GM18517 (cell line): Measurements from ENCODE around the gene DEAF1.

ENCODE experiments used
- ATAC-seq: cut with Tn5 transposase; IDR thresholded peaks from one replicate; pipeline ENCODE4 v1.9.1; 2021; ENCODE audit warnings: mild to moderate bottlenecking, moderate library complexity; ENCODE audit not compliant: unreplicated experiment

The DEAF1 gene

GRCh38 chr11:597166-597725 lies 97.8 kb downstream of the DEAF1 start:
- no peak for ATAC-seq

GRCh38 chr11:596374-596773 lies 98.6 kb downstream of the DEAF1 start:
- no peak for ATAC-seq

GRCh38 chr11:595400-595799 lies 99.6 kb downstream of the DEAF1 start:
- no peak for ATAC-seq
